Measurements from ENCODE around the gene JAGN1.

The JAGN1 gene

DNA sequence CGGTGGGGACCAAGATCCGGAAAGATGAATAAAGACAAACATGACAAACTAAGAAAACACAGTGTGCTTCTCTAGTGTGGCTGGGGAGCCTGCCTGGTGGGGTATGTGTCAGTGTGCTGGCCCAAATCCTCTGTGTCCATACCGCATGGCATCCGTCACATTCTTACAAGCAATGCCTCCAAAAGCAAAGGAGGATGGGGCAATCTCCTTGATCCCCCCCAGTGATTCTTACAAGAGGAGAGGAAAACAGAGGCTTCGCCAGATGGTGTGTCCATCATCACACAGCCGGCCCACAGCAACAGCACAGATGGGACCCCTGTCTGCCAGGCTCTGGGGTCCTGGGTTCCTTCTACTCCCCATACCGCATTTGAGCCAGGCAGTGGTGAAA lies 25.9 kb downstream of the JAGN1 start:
- Histone ChIP-seq H3K9ac (ENCODE audit: low read depth in 1 of 2, low read length in 2 of 2) (peak overlapping the region; percentile 72 to 80), H3K27me3 (ENCODE audit: control insufficient read depth in 2 of 2, insufficient read depth in 2 of 2, low read length in 2 of 2) (no peaks in the 10 kb centered on the region), H3K36me3 (ENCODE audit: control insufficient read depth in 2 of 2, insufficient read depth in 2 of 2, low read length in 2 of 2) (peaks cover 9 to 12% of the 10 kb centered on the region in 2 donors), H3K9me3 (ENCODE audit: control insufficient read depth in 2 of 2, low read length in 2 of 2) (no peaks in the 10 kb centered on the region), H3K4me1 (ENCODE audit: control insufficient read depth in 2 of 2, insufficient read depth in 2 of 2, low read length in 2 of 2) (peaks cover 33 to 35% of the 10 kb centered on the region in 2 donors), H3K4me3 (ENCODE audit: low read length in 2 of 2) (peak overlapping the region; percentile 78 to 81), H3K27ac (ENCODE audit: low read depth in 2 of 2, low read length in 2 of 2) (peak overlapping the region; percentile 92 to 93)

DNA sequence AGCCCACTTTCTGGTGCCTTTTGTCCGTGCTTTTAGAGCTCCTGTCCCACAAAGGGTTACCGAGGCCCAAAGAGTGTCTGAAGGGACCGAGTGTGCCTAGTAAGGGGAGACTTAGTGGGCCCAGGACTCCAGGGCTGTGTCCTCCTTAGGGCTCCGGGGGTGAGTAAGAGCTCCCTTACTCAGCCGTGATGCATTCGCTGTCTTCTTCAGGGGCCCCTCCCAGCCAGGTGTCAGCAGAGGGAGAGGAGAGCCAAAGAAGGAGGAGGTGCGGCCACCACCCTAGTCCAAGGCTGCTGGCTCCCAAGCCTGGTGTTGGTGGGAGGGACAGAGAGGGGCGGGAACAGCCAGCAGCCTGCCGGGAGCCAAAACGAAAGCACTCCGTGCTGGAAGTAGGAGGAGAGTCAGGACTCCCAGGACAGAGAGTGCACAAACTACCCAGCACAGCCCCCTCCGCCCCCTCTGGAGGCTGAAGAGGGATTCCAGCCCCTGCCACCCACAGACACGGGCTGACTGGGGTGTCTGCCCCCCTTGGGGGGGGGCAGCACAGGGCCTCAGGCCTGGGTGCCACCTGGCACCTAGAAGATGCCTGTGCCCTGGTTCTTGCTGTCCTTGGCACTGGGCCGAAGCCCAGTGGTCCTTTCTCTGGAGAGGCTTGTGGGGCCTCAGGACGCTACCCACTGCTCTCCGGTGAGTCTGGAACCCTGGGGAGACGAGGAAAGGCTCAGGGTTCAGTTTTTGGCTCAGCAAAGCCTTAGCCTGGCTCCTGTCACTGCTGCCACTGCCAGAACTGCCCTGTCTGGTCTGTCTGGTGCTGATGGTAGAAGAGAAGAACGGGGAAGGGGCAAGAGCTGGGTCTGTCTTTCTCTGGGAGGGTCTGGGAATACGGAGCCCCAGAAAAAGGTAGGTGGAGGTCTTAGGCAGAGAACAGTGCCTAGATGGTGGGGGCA lies 26.6 kb downstream of the JAGN1 start, which contains the start of gene IL17RC:
Gene IL17RC, plus strand, starts transcription at position 365 of the 947 bp plus-strand sequence. Its CDS starts 218 bp downstream, at position 583.
- peaks cover 3 to 7% of the 10 kb centered on the region in 2 donors for H3K36me3 ChIP-seq (ENCODE audit: control insufficient read depth in 2 of 2, insufficient read depth in 2 of 2, low read length in 2 of 2)

DNA sequence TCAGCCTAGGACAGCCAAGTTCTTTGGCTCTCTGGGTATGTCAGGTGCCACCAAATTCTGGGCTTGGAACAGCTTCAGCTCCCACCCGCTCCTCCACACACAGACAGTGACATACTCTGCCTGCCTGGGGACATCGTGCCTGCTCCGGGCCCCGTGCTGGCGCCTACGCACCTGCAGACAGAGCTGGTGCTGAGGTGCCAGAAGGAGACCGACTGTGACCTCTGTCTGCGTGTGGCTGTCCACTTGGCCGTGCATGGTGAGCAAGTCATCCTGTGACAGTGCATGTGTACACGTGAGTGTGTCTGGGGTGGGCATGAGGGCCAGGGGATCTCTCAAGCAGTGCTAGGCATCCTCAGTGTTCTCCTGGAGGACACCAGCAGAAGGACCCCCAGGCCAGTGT lies 27.4 kb downstream of the JAGN1 start:
- Histone ChIP-seq H3K9ac (ENCODE audit: low read depth in 1 of 2, low read length in 2 of 2) (peak overlapping the region; percentile 41 to 68), H3K27ac (ENCODE audit: low read depth in 2 of 2, low read length in 2 of 2) (no peak overlapping the region), H3K9me3 (ENCODE audit: control insufficient read depth in 2 of 2, low read length in 2 of 2) (no peaks in the 10 kb centered on the region), H3K4me3 (ENCODE audit: low read length in 2 of 2) (peak overlapping the region; percentile 78 to 81), H3K4me1 (ENCODE audit: control insufficient read depth in 2 of 2, insufficient read depth in 2 of 2, low read length in 2 of 2) (peaks cover 33 to 35% of the 10 kb centered on the region in 2 donors), H3K36me3 (ENCODE audit: control insufficient read depth in 2 of 2, insufficient read depth in 2 of 2, low read length in 2 of 2) (no peaks in the 10 kb centered on the region), H3K27me3 (ENCODE audit: control insufficient read depth in 2 of 2, insufficient read depth in 2 of 2, low read length in 2 of 2) (no peaks in the 10 kb centered on the region)

More for the DNA sequence above, 26.6 kb downstream of the JAGN1 start, which contains the start of gene IL17RC:
- Histone ChIP-seq H3K9me3 (ENCODE audit: control insufficient read depth in 2 of 2, low read length in 2 of 2) (no peaks in the 10 kb centered on the region), H3K27me3 (ENCODE audit: control insufficient read depth in 2 of 2, insufficient read depth in 2 of 2, low read length in 2 of 2) (no peaks in the 10 kb centered on the region), H3K4me3 (ENCODE audit: low read length in 2 of 2) (peak within 1 kb of the TSS; percentile 78 to 81), H3K27ac (ENCODE audit: low read depth in 2 of 2, low read length in 2 of 2) (peak within 1 kb of the TSS; percentile 92 to 93), H3K9ac (ENCODE audit: low read depth in 1 of 2, low read length in 2 of 2) (peak within 1 kb of the TSS; percentile 77 to 80), H3K4me1 (ENCODE audit: control insufficient read depth in 2 of 2, insufficient read depth in 2 of 2, low read length in 2 of 2) (peaks cover 33 to 35% of the 10 kb centered on the region in 2 donors)

DNA sequence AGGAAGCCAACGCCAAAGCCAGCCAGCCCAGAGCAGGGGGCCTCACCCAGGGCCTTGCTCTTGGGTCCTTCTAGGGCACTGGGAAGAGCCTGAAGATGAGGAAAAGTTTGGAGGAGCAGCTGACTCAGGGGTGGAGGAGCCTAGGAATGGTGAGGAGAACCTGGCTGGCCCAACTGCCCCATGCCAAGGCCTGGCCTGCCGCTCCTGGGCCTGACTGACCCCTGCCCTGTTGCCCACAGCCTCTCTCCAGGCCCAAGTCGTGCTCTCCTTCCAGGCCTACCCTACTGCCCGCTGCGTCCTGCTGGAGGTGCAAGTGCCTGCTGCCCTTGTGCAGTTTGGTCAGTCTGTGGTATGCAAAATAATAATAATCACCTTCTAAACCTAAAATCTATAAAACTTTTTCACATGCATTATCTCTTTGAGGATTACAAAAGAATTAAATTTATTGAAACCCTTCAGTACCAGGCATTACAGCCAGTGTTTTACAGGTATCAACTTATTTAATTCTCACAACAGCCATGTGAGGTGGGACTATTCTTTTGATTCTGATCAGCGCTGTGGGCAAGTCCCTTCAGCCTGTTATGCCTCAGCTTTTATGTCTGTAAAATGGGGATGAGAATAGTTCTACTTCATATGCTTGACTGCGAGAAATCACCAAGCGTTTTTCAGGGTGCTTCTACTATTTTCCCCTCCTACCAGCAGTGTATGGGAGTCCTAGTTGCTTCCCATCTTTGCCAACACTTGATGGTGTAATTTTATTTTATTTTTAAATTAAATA lies 28.0 kb downstream of the JAGN1 start:
- Histone ChIP-seq H3K4me1 (ENCODE audit: control insufficient read depth in 2 of 2, insufficient read depth in 2 of 2, low read length in 2 of 2) (peaks cover 33 to 34% of the 10 kb centered on the region in 2 donors), H3K27ac (ENCODE audit: low read depth in 2 of 2, low read length in 2 of 2) (no peak overlapping the region), H3K27me3 (ENCODE audit: control insufficient read depth in 2 of 2, insufficient read depth in 2 of 2, low read length in 2 of 2) (no peaks in the 10 kb centered on the region), H3K36me3 (ENCODE audit: control insufficient read depth in 2 of 2, insufficient read depth in 2 of 2, low read length in 2 of 2) (no peaks in the 10 kb centered on the region), H3K9ac (ENCODE audit: low read depth in 1 of 2, low read length in 2 of 2) (no peak overlapping the region), H3K4me3 (ENCODE audit: low read length in 2 of 2) (no peak overlapping the region), H3K9me3 (ENCODE audit: control insufficient read depth in 2 of 2, low read length in 2 of 2) (no peaks in the 10 kb centered on the region)

DNA sequence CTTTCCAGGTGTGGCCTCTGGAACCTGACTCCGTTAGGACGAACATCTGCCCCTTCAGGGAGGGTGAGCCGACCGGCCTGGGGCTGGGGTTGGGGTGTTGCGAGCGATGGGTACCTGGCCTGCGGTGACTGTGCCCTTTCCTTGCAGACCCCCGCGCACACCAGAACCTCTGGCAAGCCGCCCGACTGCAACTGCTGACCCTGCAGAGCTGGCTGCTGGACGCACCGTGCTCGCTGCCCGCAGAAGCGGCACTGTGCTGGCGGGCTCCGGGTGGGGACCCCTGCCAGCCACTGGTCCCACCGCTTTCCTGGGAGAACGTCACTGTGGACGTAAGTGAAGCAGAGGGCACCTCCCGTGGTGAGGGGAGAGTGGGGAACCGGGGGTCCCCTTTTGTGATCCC lies 37.7 kb downstream of the JAGN1 start:
- Histone ChIP-seq H3K9me3 (ENCODE audit: control insufficient read depth in 2 of 2, low read length in 2 of 2) (no peaks in the 10 kb centered on the region), H3K36me3 (ENCODE audit: control insufficient read depth in 2 of 2, insufficient read depth in 2 of 2, low read length in 2 of 2) (peaks cover 6 to 8% of the 10 kb centered on the region in 2 donors), H3K27ac (ENCODE audit: low read depth in 2 of 2, low read length in 2 of 2) (no peak overlapping the region), H3K4me3 (ENCODE audit: low read length in 2 of 2) (no peak overlapping the region), H3K9ac (ENCODE audit: low read depth in 1 of 2, low read length in 2 of 2) (no peak overlapping the region), H3K4me1 (ENCODE audit: control insufficient read depth in 2 of 2, insufficient read depth in 2 of 2, low read length in 2 of 2) (peaks cover 6 to 8% of the 10 kb centered on the region in 2 donors), H3K27me3 (ENCODE audit: control insufficient read depth in 2 of 2, insufficient read depth in 2 of 2, low read length in 2 of 2) (no peaks in the 10 kb centered on the region)

DNA sequence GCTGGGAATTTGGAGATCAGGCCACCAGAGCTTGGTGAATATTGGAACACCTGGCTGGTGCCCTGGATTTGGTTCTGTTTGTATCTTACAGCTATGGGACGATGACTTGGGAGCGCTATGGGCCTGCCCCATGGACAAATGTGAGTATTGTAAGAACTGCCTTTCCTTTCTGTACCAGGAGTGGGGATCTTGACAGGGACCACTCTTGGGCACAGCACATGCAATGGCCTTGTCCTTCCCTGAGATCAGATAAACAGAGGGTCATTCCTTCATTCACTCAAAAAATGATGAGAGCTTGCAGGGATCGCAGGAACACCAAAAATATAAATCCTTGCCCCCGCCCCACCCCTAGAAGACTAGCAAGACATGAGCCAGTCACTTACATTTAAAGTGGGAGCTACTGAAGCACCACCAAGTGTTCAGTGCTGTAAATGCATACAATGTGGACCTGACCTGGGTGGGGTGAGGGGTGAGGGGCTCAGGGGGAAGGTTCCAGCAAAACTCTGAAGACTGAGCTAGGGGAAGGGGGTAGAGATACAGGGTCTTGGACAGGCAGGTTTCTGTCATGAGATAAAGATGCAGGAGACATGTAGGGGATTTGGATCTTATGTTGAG lies 40.5 kb downstream of the JAGN1 start:
- peaks cover 18 to 23% of the 10 kb centered on the region in 2 donors for H3K4me1 ChIP-seq (ENCODE audit: control insufficient read depth in 2 of 2, insufficient read depth in 2 of 2, low read length in 2 of 2)
- H3K27me3 ChIP-seq (ENCODE audit: control insufficient read depth in 2 of 2, insufficient read depth in 2 of 2, low read length in 2 of 2) = no peaks in the 10 kb centered on the region
- H3K9me3 ChIP-seq (ENCODE audit: control insufficient read depth in 2 of 2, low read length in 2 of 2) = no peaks in the 10 kb centered on the region
- H3K9ac ChIP-seq (ENCODE audit: low read depth in 1 of 2, low read length in 2 of 2) = no peak overlapping the region
- H3K36me3 ChIP-seq (ENCODE audit: control insufficient read depth in 2 of 2, insufficient read depth in 2 of 2, low read length in 2 of 2) = peaks cover 2 to 6% of the 10 kb centered on the region in 2 donors
- no peak overlapping the region for H3K27ac ChIP-seq (ENCODE audit: low read depth in 2 of 2, low read length in 2 of 2)
- H3K4me3 ChIP-seq (ENCODE audit: low read length in 2 of 2) = no peak overlapping the region

DNA sequence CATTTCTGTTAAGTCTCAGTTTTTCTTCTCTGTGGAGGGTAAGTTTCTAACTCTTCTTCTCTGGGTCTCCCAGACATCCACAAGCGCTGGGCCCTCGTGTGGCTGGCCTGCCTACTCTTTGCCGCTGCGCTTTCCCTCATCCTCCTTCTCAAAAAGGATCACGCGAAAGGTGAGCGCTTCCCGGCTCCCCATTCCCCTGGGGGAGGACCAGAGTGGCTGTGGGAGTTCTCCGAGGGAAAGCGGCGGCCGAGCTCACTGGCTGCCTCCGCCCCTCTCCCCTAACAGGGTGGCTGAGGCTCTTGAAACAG lies 42.1 kb downstream of the JAGN1 start:
- H3K27ac ChIP-seq (ENCODE audit: low read depth in 2 of 2, low read length in 2 of 2) = peak overlapping the region; percentile 94 to 96
- no peaks in the 10 kb centered on the region for H3K27me3 ChIP-seq (ENCODE audit: control insufficient read depth in 2 of 2, insufficient read depth in 2 of 2, low read length in 2 of 2)
- peak overlapping the region; percentile 75 to 89 for H3K9ac ChIP-seq (ENCODE audit: low read depth in 1 of 2, low read length in 2 of 2)
- peaks cover 8 to 16% of the 10 kb centered on the region in 2 donors for H3K36me3 ChIP-seq (ENCODE audit: control insufficient read depth in 2 of 2, insufficient read depth in 2 of 2, low read length in 2 of 2)
- peaks cover 18 to 23% of the 10 kb centered on the region in 2 donors for H3K4me1 ChIP-seq (ENCODE audit: control insufficient read depth in 2 of 2, insufficient read depth in 2 of 2, low read length in 2 of 2)
- no peaks in the 10 kb centered on the region for H3K9me3 ChIP-seq (ENCODE audit: control insufficient read depth in 2 of 2, low read length in 2 of 2)
- H3K4me3 ChIP-seq (ENCODE audit: low read length in 2 of 2) = peak overlapping the region; percentile 94 to 98

DNA sequence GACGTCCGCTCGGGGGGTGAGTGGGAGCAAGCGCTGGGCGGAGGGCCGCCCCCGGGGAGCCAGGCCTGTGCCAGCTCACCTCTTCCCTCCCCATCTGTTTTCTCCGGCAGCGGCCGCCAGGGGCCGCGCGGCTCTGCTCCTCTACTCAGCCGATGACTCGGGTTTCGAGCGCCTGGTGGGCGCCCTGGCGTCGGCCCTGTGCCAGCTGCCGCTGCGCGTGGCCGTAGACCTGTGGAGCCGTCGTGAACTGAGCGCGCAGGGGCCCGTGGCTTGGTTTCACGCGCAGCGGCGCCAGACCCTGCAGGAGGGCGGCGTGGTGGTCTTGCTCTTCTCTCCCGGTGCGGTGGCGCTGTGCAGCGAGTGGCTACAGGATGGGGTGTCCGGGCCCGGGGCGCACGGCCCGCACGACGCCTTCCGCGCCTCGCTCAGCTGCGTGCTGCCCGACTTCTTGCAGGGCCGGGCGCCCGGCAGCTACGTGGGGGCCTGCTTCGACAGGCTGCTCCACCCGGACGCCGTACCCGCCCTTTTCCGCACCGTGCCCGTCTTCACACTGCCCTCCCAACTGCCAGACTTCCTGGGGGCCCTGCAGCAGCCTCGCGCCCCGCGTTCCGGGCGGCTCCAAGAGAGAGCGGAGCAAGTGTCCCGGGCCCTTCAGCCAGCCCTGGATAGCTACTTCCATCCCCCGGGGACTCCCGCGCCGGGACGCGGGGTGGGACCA lies 42.6 kb downstream of the JAGN1 start:
- Histone ChIP-seq H3K36me3 (ENCODE audit: control insufficient read depth in 2 of 2, insufficient read depth in 2 of 2, low read length in 2 of 2) (peaks cover 12 to 16% of the 10 kb centered on the region in 2 donors), H3K9me3 (ENCODE audit: control insufficient read depth in 2 of 2, low read length in 2 of 2) (no peaks in the 10 kb centered on the region), H3K4me1 (ENCODE audit: control insufficient read depth in 2 of 2, insufficient read depth in 2 of 2, low read length in 2 of 2) (peaks cover 18 to 23% of the 10 kb centered on the region in 2 donors), H3K27ac (ENCODE audit: low read depth in 2 of 2, low read length in 2 of 2) (peak overlapping the region; percentile 94 to 96), H3K4me3 (ENCODE audit: low read length in 2 of 2) (peak overlapping the region; percentile 94 to 98), H3K9ac (ENCODE audit: low read depth in 1 of 2, low read length in 2 of 2) (peak overlapping the region; percentile 75 to 89), H3K27me3 (ENCODE audit: control insufficient read depth in 2 of 2, insufficient read depth in 2 of 2, low read length in 2 of 2) (no peaks in the 10 kb centered on the region)

DNA sequence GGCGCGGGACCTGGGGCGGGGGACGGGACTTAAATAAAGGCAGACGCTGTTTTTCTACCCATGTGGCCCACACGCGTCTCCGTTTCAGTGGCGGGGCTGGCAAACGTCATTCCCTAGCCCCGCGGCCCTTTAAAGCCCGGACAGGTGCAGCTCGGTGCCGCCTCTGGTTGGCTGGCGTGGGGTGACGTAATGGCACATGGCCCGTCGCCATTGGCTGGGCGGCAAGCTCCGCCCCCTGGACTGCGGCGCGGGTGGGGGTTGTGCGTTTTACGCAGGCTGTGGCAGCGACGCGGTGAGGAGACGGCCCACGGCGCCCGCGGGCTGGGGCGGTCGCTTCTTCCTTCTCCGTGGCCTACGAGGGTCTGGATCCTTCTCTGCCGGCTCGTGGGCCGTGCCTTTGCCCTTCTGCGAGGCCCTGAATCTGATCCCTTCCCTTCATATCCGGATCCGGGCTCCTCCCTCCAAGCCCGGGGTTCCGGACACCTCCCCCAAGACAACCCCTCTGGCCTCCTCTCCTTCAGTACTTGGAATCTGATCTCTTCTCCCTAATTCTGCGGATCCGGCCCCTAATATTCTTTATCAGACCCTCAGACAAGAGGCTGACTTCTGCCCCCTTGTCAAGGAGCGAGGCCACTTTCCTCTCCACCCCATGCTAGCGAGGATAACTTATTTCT lies 43.3 kb downstream of the JAGN1 start, which contains the start of gene CRELD1:
Gene CRELD1, plus strand, starts transcription at position 274 of the 674 bp plus-strand sequence. CDS start 605 bp downstream, outside the sequence.
- Histone ChIP-seq H3K9me3 (ENCODE audit: control insufficient read depth in 2 of 2, low read length in 2 of 2) (no peaks in the 10 kb centered on the region), H3K4me3 (ENCODE audit: low read length in 2 of 2) (peak within 1 kb of the TSS; percentile 94 to 98), H3K4me1 (ENCODE audit: control insufficient read depth in 2 of 2, insufficient read depth in 2 of 2, low read length in 2 of 2) (peaks cover 18 to 23% of the 10 kb centered on the region in 2 donors), H3K27ac (ENCODE audit: low read depth in 2 of 2, low read length in 2 of 2) (peak within 1 kb of the TSS; percentile 94 to 96), H3K9ac (ENCODE audit: low read depth in 1 of 2, low read length in 2 of 2) (peak within 1 kb of the TSS; percentile 89 to 95), H3K36me3 (ENCODE audit: control insufficient read depth in 2 of 2, insufficient read depth in 2 of 2, low read length in 2 of 2) (peaks cover 15 to 16% of the 10 kb centered on the region in 2 donors), H3K27me3 (ENCODE audit: control insufficient read depth in 2 of 2, insufficient read depth in 2 of 2, low read length in 2 of 2) (no peaks in the 10 kb centered on the region)
